Activated CD8-positive, alpha-beta memory T cell treated with anti-CD3 and anti-CD28 coated beads, Interleukin-2, amount 10 ng/mL, durations not matched to agents 7 days and 5 days (primary cell): Measurements from ENCODE around the gene RSBN1L. TPM values are rescaled to one million over a fixed set of nuclear protein-coding genes. Genes with fewer than 3 reads are reported as not detected.
A peak's percentile ranks its signal among the peaks of the same experiment; 100 is the strongest.

ENCODE experiments used
- ATAC-seq: fragments of 150-1000 bp; cut with Tn5 transposase; one replicate; pipeline ENCODE4 v1.10.0; 2021; ENCODE audit warnings: moderate library complexity
- CTCF ChIA-PET: fragments of 350-600 bp; sonication (Branson Sonifier 250); formaldehyde crosslinking; loops from one replicate; lab custom pipeline; 2021; ENCODE audit warnings: antibody characterized with exemption; lab: Charles Lee
- DNase-seq: peaks from one replicate; pipeline ENCODE4 v3.0.0-alpha.2; 2020
- H3K27ac Mint-ChIP-seq: one replicate; pipeline ENCODE4 v1.8.0; 2021; ENCODE audit warnings: mild to moderate bottlenecking, mixed read lengths
- H3K27me3 Mint-ChIP-seq: one replicate; pipeline ENCODE4 v1.8.0; 2021; ENCODE audit warnings: mixed read lengths
- H3K36me3 Mint-ChIP-seq: one replicate; pipeline ENCODE4 v1.8.0; 2021; ENCODE audit warnings: mild to moderate bottlenecking, mixed read lengths
- H3K4me1 Mint-ChIP-seq: one replicate; pipeline ENCODE4 v1.8.0; 2021; ENCODE audit warnings: mixed read lengths
- H3K4me3 Mint-ChIP-seq: one replicate; pipeline ENCODE4 v1.8.0; 2021; ENCODE audit warnings: mild to moderate bottlenecking, moderate library complexity, mixed read lengths
- H3K9me3 Mint-ChIP-seq: one replicate; pipeline ENCODE4 v1.8.0; 2022; ENCODE audit warnings: low read depth, mixed read lengths
- total RNA-seq, 2 experiments: library from RNA; stranded (reverse); gene quantifications; one replicate each; pipeline ENCODE4 v1.2.3, GENCODE V29; 2021

RSBN1L gene
- total RNA-seq, 2 experiments from 2014 or later: 23.3 to 26.7 TPM

GRCh38 chr7:77791956-77792355 lies 95.7 kb downstream of the RSBN1L start:
- Mint-ChIP-seq H3K4me3 (no peak overlapping the region), H3K36me3 (peaks cover 19% of the 10 kb centered on the region), H3K27ac (no peak overlapping the region), H3K27me3 (no peaks in the 10 kb centered on the region), H3K4me1 (peaks cover 20% of the 10 kb centered on the region), H3K9me3 (no peaks in the 10 kb centered on the region)
- no peak for DNase-seq
- CTCF ChIA-PET: no interaction called here
- ATAC-seq: no peak

- ATAC-seq (no peak), DNase-seq (no peak)
- Mint-ChIP-seq H3K9me3 (no peaks in the 10 kb centered on the region), H3K4me1 (peaks cover 23% of the 10 kb centered on the region), H3K4me3 (no peak overlapping the region), H3K27me3 (no peaks in the 10 kb centered on the region), H3K27ac (no peak overlapping the region), H3K36me3 (peaks cover 21% of the 10 kb centered on the region)
- CTCF ChIA-PET: no interaction called here
These were observed 97.7 kb downstream of the RSBN1L start for GRCh38 chr7:77794000-77794399.

GRCh38 chr7:77796109-77796508 lies 99.8 kb downstream of the RSBN1L start:
- Mint-ChIP-seq H3K9me3 (no peaks in the 10 kb centered on the region), H3K27ac (peak overlapping the region; percentile 13), H3K4me3 (peak overlapping the region; percentile 93), H3K27me3 (no peaks in the 10 kb centered on the region), H3K36me3 (peaks cover 24% of the 10 kb centered on the region), H3K4me1 (peaks cover 39% of the 10 kb centered on the region)
- CTCF ChIA-PET: interaction anchor here (0.7 to 0.9 kb wide), 2 partner anchors 138 to 303 kb away, joined by 3 read pairs; no protein-coding TSS in a partner anchor
- ATAC-seq (no peak), DNase-seq (no peak)

- peak overlapping the region; percentile 93 for H3K4me3 Mint-ChIP-seq
- no peaks in the 10 kb centered on the region for H3K9me3 Mint-ChIP-seq
- H3K27ac Mint-ChIP-seq: no peak overlapping the region
- CTCF ChIA-PET: no interaction called here
- DNase-seq: no peak
- no peaks in the 10 kb centered on the region for H3K27me3 Mint-ChIP-seq
- peaks cover 25% of the 10 kb centered on the region for H3K36me3 Mint-ChIP-seq
- peaks cover 46% of the 10 kb centered on the region for H3K4me1 Mint-ChIP-seq
- no peak for ATAC-seq
These were observed 100.7 kb downstream of the RSBN1L start for GRCh38 chr7:77796960-77797359.

- Mint-ChIP-seq H3K27me3 (no peaks in the 10 kb centered on the region), H3K4me3 (peak overlapping the region; percentile 93), H3K9me3 (no peaks in the 10 kb centered on the region), H3K27ac (peak overlapping the region; percentile 91), H3K36me3 (peaks cover 27% of the 10 kb centered on the region), H3K4me1 (peaks cover 54% of the 10 kb centered on the region)
- ATAC-seq (peak; percentile 48), DNase-seq (no peak)
- CTCF ChIA-PET: interaction anchor here (0.6 to 1.9 kb wide), 4 partner anchors 22 to 137 kb away, joined by 3 to 15 read pairs (median 4); partner anchors contain the start of gene RSBN1L
These were observed 101.6 kb downstream of the RSBN1L start for GRCh38 chr7:77797734-77798393.

GRCh38 chr7:77798394-77799077 lies 102.3 kb downstream of the RSBN1L start, which contains the start of the genes PHTF2 and TMEM60:
Gene PHTF2, plus strand, starts transcription at chr7:77798773.
Gene TMEM60, minus strand, starts transcription at chr7:77798434. Its CDS starts 4,061 bp downstream, at chr7:77794373.
- peak within 1 kb of the TSS; percentile 93 for H3K4me3 Mint-ChIP-seq
- H3K27me3 Mint-ChIP-seq: no peaks in the 10 kb centered on the region
- peak within 1 kb of the TSS; percentile 91 for H3K27ac Mint-ChIP-seq
- DNase-seq: peak; percentile 98
- CTCF ChIA-PET: interaction anchor here (0.6 to 1.9 kb wide), 6 partner anchors 13 to 137 kb away, joined by 3 to 15 read pairs (median 4); partner anchors contain the start of gene RSBN1L
- H3K4me1 Mint-ChIP-seq: peaks cover 61% of the 10 kb centered on the region
- H3K9me3 Mint-ChIP-seq: no peaks in the 10 kb centered on the region
- peak; percentile 91 for ATAC-seq
- H3K36me3 Mint-ChIP-seq: peaks cover 29% of the 10 kb centered on the region

- CTCF ChIA-PET: interaction anchor here (0.8 to 1.9 kb wide), 5 partner anchors 13 to 136 kb away, joined by 3 to 15 read pairs (median 4); partner anchors contain the start of gene RSBN1L
- DNase-seq: peak; percentile 51
These were observed 103.1 kb downstream of the RSBN1L start for GRCh38 chr7:77799078-77799964.

GRCh38 chr7:77800158-77800557 lies 103.9 kb downstream of the RSBN1L start:
- Mint-ChIP-seq H3K36me3 (peaks cover 31% of the 10 kb centered on the region), H3K4me1 (peaks cover 67% of the 10 kb centered on the region), H3K9me3 (peaks cover 2% of the 10 kb centered on the region), H3K27ac (peak overlapping the region; percentile 91), H3K4me3 (peak overlapping the region; percentile 93), H3K27me3 (no peaks in the 10 kb centered on the region)
- no peak for DNase-seq
- CTCF ChIA-PET: no interaction called here
- ATAC-seq: no peak

More at GRCh38 chr7:77799078-77799964, 103.1 kb downstream of the RSBN1L start:
- ATAC-seq: no peak
- no peaks in the 10 kb centered on the region for H3K27me3 Mint-ChIP-seq
- H3K9me3 Mint-ChIP-seq: no peaks in the 10 kb centered on the region
- H3K4me3 Mint-ChIP-seq: peak overlapping the region; percentile 93
- peak overlapping the region; percentile 91 for H3K27ac Mint-ChIP-seq
- peaks cover 28% of the 10 kb centered on the region for H3K36me3 Mint-ChIP-seq
- peaks cover 66% of the 10 kb centered on the region for H3K4me1 Mint-ChIP-seq

GRCh38 chr7:77800730-77801129 lies 104.5 kb downstream of the RSBN1L start:
- no peak for ATAC-seq
- DNase-seq: no peak
- H3K36me3 Mint-ChIP-seq: peaks cover 34% of the 10 kb centered on the region
- peak overlapping the region; percentile 93 for H3K4me3 Mint-ChIP-seq
- CTCF ChIA-PET: no interaction called here
- H3K4me1 Mint-ChIP-seq: peaks cover 68% of the 10 kb centered on the region
- H3K27me3 Mint-ChIP-seq: no peaks in the 10 kb centered on the region
- H3K27ac Mint-ChIP-seq: peak overlapping the region; percentile 91
- H3K9me3 Mint-ChIP-seq: peaks cover 2% of the 10 kb centered on the region

GRCh38 chr7:77802557-77803405 lies 106.5 kb downstream of the RSBN1L start:
- CTCF ChIA-PET: interaction anchor here (1.2 kb wide), 1 partner anchor 217 kb away, joined by 3 read pairs; no protein-coding TSS in a partner anchor
- no peaks in the 10 kb centered on the region for H3K27me3 Mint-ChIP-seq
- peaks cover 50% of the 10 kb centered on the region for H3K36me3 Mint-ChIP-seq
- ATAC-seq (no peak), DNase-seq (no peak)
- peaks cover 15% of the 10 kb centered on the region for H3K9me3 Mint-ChIP-seq
- peak overlapping the region; percentile 69 for H3K27ac Mint-ChIP-seq
- H3K4me3 Mint-ChIP-seq: peak overlapping the region; percentile 6
- H3K4me1 Mint-ChIP-seq: peaks cover 54% of the 10 kb centered on the region

- Mint-ChIP-seq H3K4me3 (no peak overlapping the region), H3K4me1 (peaks cover 43% of the 10 kb centered on the region), H3K27me3 (no peaks in the 10 kb centered on the region), H3K36me3 (peaks cover 61% of the 10 kb centered on the region), H3K27ac (no peak overlapping the region), H3K9me3 (peaks cover 23% of the 10 kb centered on the region)
- CTCF ChIA-PET: interaction anchor here (0.6 kb wide), 1 partner anchor 27 kb away, joined by 3 read pairs; no protein-coding TSS in a partner anchor
- no peak for DNase-seq
- no peak for ATAC-seq
These were observed 110.2 kb downstream of the RSBN1L start for GRCh38 chr7:77806425-77806824.

- no peak overlapping the region for H3K27ac Mint-ChIP-seq
- peaks cover 23% of the 10 kb centered on the region for H3K9me3 Mint-ChIP-seq
These were observed 112.3 kb downstream of the RSBN1L start for GRCh38 chr7:77808517-77808916.

More at GRCh38 chr7:77808517-77808916, 112.3 kb downstream of the RSBN1L start:
- no peaks in the 10 kb centered on the region for H3K27me3 Mint-ChIP-seq
- ATAC-seq (no peak), DNase-seq (no peak)
- H3K4me1 Mint-ChIP-seq: peaks cover 33% of the 10 kb centered on the region
- no peak overlapping the region for H3K4me3 Mint-ChIP-seq
- CTCF ChIA-PET: no interaction called here
- peaks cover 70% of the 10 kb centered on the region for H3K36me3 Mint-ChIP-seq
